Activated naive CD8-positive, alpha-beta T cell (primary cell): Measurements from ENCODE around the gene CA10.

Experiments used
- H3K27ac Mint-ChIP-seq: one replicate; pipeline ENCODE4 v1.8.0; 2021; ENCODE audit warnings: mixed read lengths
- H3K27me3 Mint-ChIP-seq: one replicate; pipeline ENCODE4 v1.8.0; 2021; ENCODE audit warnings: mixed read lengths
- H3K36me3 Mint-ChIP-seq: one replicate; pipeline ENCODE4 v1.8.0; 2021; ENCODE audit warnings: mixed read lengths
- H3K4me1 Mint-ChIP-seq: one replicate; pipeline ENCODE4 v1.8.0; 2021; ENCODE audit warnings: low read depth, mixed read lengths
- H3K4me3 Mint-ChIP-seq: one replicate; pipeline ENCODE4 v1.8.0; 2021; ENCODE audit warnings: mild to moderate bottlenecking, mixed read lengths
- H3K9me3 Mint-ChIP-seq: one replicate; pipeline ENCODE4 v1.8.0; 2021; ENCODE audit warnings: low read depth, mixed read lengths

CA10 gene

DNA sequence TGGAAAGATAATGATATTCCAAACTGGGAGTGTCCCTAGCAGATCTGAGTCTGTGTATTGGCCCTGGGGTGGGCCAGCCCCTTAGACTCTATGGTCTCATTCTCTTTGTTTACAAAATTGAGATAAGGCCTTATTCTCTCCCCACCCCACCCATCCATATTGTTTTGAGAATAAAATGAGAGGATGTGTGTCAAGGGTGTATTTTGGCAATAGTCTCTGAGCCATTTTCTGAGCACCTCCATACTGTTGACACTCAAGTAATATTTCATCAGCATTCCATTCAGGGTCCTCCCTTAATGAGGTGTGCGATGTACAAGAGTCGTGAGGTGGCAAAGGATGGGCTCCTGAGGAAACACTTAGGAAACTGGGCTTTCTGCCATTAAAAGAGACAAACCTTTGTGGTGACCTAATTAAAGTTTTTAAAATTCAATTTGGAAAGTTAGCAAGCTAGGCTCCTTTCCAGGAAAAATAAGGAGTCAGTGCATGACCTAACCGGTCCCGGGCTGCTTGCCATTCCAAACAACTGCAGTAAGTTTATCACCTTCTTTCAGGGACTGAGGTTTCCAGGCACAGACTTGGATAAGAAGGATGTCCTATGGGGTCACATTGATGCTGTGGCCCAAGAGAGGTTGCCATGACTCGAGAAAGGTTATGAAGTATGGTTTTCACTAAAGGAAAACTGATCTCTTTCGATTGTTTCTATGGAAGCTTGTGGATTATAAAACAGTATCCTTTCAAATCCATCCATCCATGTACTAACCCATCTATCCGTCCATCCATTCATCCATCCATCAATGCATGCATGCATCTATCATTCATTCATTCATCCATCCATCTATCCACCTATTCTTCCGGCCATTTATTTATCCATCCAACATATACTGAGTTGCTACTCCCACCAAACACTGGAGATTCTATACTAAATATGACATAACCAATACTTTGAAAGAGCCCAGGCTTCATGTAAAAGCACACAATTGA is 454.9 kb downstream of the CA10 start:
- Mint-ChIP-seq H3K27me3 (peaks cover 10% of the 10 kb centered on the region), H3K4me3 (no peak overlapping the region), H3K36me3 (no peaks in the 10 kb centered on the region), H3K27ac (no peak overlapping the region), H3K9me3 (no peaks in the 10 kb centered on the region), H3K4me1 (no peaks in the 10 kb centered on the region)

- Mint-ChIP-seq H3K27me3 (peaks cover 15% of the 10 kb centered on the region), H3K4me3 (no peak overlapping the region), H3K27ac (no peak overlapping the region), H3K36me3 (no peaks in the 10 kb centered on the region), H3K4me1 (no peaks in the 10 kb centered on the region), H3K9me3 (no peaks in the 10 kb centered on the region)
Observed at GRCh38 chr17:51702963-51703360, 455.6 kb downstream of the CA10 start.

DNA sequence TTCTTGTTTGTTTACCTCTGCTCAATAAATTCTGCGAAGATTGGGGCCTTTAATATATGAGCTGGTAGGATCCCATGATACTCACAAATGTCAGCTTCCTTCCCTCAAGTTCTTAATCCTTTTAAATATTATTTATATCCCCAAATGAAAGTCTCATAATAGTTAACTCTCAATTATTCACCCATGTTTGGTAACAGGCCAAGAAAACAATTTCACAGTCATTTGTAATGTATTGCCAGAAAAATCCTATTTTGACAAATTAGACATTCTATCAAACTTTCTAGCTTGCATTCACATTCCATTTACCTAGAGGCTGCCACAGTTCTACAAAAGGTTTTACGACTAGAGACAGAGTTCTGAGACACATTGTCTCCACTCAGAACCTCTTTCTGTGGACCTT is 457.0 kb downstream of the CA10 start:
- Mint-ChIP-seq H3K27me3 (peaks cover 16% of the 10 kb centered on the region), H3K4me3 (no peak overlapping the region), H3K9me3 (peaks cover 2% of the 10 kb centered on the region), H3K36me3 (no peaks in the 10 kb centered on the region), H3K4me1 (no peaks in the 10 kb centered on the region), H3K27ac (no peak overlapping the region)

DNA sequence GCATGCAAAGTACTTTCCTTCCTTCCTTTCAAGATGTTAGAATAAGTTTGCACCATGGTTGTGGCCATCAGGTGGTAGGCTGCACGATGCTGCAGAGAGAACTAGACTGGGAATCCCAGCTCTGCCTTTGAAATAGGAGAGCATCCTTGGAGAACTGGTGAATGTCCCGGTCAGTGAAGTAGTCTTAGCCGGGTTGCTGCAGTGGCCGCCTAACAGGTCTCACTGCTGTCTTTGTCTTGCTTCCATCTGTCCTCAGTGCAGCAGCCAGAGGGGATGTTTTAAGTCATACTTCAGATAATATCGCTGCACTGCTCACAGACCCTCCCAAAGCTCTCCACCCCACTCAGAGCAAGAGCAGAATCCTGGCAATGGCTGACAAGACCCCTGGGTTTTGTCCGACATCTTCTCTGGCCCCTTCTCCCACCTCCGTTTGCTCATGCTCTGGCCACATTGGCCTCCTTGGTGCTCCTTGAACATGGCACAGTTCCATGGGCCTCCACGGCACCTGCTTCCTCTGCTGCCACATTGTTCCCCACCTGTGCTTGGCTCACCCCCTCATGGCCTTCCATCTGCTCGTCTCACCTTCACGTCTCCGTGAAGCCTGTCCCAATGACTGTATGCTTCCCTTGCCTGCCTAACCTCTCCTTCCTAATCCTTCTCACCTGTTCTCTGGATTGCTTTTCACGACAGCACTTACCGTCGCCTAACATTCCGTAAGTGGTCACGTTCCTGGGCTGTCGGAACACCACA is 458.3 kb downstream of the CA10 start:
- H3K27me3 Mint-ChIP-seq = peaks cover 18% of the 10 kb centered on the region
- peaks cover 13% of the 10 kb centered on the region for H3K9me3 Mint-ChIP-seq
- no peak overlapping the region for H3K4me3 Mint-ChIP-seq
- no peak overlapping the region for H3K27ac Mint-ChIP-seq
- no peaks in the 10 kb centered on the region for H3K4me1 Mint-ChIP-seq
- H3K36me3 Mint-ChIP-seq = no peaks in the 10 kb centered on the region

DNA sequence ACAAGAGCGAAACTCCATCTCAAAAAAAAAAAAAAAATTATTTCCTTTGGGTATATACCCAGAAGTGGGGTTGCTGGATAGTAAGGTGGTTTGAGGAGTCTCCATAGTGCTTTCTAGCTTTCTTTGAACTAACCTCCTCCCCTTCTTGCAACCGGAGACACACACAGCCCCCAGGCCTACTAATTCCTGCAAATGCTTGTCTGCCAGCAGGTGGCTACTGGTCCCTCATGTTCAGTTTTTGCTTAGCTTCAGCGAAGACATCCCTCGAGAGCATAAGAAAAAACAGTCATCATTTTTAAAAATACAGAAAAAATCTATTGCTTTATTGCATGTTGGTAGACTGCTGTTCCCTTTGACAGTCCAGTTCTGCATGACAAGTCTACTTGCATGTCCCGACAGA is 459.2 kb downstream of the CA10 start:
- Mint-ChIP-seq H3K27me3 (peaks cover 19% of the 10 kb centered on the region), H3K4me1 (no peaks in the 10 kb centered on the region), H3K4me3 (no peak overlapping the region), H3K36me3 (no peaks in the 10 kb centered on the region), H3K9me3 (peaks cover 19% of the 10 kb centered on the region), H3K27ac (no peak overlapping the region)

DNA sequence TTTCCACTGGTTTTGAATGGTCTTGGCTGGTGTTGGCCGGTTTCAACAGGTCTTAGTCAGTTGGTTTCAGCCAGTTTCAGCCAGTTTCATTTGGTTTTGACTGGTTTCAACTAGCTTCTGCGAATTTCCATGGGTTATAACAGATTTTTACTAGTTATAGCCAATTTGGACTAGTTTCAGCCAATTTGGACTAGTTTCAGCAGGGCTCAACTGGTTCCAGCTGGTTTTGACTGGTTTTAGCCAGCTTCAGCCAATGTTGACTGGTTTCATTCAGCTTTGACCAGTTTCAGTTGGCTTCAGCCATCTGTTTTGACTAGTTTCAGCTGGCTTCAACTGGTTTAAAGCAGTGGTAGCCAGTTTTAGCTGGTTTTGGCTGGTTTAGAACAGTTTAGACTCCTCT is 465.6 kb downstream of the CA10 start:
- Mint-ChIP-seq H3K27me3 (peaks cover 11% of the 10 kb centered on the region), H3K36me3 (no peaks in the 10 kb centered on the region), H3K9me3 (peaks cover 29% of the 10 kb centered on the region), H3K27ac (no peak overlapping the region), H3K4me1 (no peaks in the 10 kb centered on the region), H3K4me3 (no peak overlapping the region)

DNA sequence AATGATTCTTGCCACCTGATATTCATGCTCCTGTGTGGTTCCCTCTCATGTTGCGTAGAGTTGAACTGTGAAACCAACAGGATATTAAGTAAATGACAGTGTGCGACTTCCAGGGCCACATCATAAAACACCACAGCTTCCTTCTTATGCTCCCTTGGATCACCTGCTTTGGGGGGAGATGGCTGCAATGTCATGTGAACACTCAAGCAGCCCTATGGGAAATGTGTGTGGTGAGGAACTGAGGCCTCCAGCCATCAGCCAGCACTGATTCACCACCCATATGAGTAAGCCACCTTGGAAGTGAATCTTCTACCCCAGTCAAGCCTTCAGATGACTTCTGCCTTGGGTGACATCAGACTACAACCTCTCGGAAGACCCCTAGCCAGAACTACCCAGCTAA is 470.6 kb downstream of the CA10 start:
- Mint-ChIP-seq H3K4me3 (no peak overlapping the region), H3K27ac (no peak overlapping the region), H3K4me1 (no peaks in the 10 kb centered on the region), H3K36me3 (no peaks in the 10 kb centered on the region), H3K9me3 (peaks cover 10% of the 10 kb centered on the region), H3K27me3 (peaks cover 4% of the 10 kb centered on the region)

DNA sequence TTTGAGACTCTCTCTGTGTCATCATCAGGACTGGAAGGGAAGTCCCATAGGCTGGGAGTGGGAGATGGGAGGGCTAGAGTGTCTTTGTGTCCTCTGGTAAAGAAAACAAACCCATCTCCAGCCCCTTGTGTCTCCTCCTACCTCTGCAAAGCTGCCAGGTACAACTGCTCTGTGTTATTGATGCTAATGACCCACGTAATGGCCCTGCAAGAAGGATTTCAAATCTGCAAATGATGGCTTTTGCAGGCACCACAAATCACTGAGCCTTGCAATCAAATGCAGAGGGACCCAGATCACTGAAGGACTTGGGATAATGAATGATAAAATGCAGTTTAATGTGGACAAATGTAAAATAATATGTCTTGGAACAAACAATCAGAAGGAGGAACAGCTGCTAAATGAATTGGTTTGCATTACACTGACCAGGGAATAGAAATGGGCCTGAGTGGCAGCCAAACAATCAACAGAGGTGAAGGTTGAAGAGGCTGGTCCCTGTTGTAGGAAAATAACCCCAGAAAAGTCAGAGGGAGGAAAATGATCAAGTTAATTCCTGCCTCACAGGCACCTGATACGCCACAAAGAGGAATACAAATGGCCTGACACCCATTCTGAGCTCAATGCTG is 473.1 kb downstream of the CA10 start:
- Mint-ChIP-seq H3K4me3 (no peak overlapping the region), H3K4me1 (no peaks in the 10 kb centered on the region), H3K36me3 (no peaks in the 10 kb centered on the region), H3K9me3 (peaks cover 2% of the 10 kb centered on the region), H3K27ac (no peak overlapping the region), H3K27me3 (peaks cover 5% of the 10 kb centered on the region)

DNA sequence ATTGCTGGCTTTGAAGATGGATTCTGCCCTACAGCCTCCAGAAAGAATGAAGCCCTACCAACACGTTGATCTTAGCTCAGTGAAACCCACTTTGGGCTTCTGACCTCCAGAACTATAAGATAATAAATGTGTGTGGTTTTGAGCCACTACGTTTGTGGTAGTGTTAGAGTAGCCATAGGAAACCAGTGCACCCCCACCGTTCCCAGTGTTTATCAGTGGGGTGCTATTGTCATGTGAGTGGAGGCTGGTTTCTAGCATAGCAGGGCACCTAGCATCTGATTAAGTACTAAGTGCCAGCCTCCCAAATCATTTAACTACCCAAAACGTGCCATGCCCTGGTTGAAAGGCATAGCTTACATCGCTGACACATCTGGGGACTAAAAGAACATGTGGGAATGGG is 474.3 kb downstream of the CA10 start:
- peaks cover 5% of the 10 kb centered on the region for H3K27me3 Mint-ChIP-seq
- no peak overlapping the region for H3K4me3 Mint-ChIP-seq
- no peaks in the 10 kb centered on the region for H3K9me3 Mint-ChIP-seq
- H3K36me3 Mint-ChIP-seq = no peaks in the 10 kb centered on the region
- H3K27ac Mint-ChIP-seq = no peak overlapping the region
- H3K4me1 Mint-ChIP-seq = no peaks in the 10 kb centered on the region

DNA sequence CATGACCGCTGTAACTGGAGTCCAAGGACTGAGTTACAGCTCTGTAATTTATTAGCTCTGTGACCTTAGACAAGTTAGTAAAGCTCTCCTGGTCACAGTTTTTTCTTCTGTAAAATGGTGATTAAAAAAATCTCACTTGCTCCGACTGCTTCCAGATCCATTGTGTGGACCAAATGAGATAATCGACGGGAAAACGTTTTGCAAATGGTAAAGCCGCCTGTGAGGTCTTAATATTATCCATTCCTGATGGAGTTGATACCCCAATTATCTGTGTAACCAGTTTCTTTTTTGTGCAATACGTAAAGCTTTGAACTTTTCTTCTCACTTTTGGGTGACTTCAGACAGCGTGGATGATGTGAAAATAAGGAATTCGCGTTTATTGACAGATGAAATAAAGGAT is 475.2 kb downstream of the CA10 start:
- H3K4me1 Mint-ChIP-seq = no peaks in the 10 kb centered on the region
- H3K27me3 Mint-ChIP-seq = peaks cover 5% of the 10 kb centered on the region
- no peak overlapping the region for H3K4me3 Mint-ChIP-seq
- H3K27ac Mint-ChIP-seq = no peak overlapping the region
- H3K9me3 Mint-ChIP-seq = no peaks in the 10 kb centered on the region
- H3K36me3 Mint-ChIP-seq = no peaks in the 10 kb centered on the region

DNA sequence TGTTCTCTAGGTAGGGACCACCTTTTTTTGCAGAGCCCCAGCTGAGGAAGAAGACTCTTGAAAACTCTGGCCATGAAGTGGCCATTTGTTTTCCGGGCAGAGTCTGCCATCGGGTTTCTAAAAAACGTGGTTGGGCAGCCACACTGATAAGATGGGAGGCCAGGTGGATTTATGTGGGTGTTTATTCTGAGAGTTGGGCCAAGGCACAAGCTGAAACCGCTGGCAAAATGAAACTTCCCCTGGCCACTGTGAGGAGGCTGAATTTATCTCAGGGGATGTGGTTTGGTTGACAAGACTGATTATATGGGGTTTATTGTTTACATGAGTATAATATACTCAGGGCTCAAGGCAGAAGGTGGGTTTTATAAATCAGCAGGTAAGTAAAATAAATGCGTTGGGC is 476.4 kb downstream of the CA10 start:
- Mint-ChIP-seq H3K36me3 (no peaks in the 10 kb centered on the region), H3K4me1 (no peaks in the 10 kb centered on the region), H3K9me3 (no peaks in the 10 kb centered on the region), H3K27ac (no peak overlapping the region), H3K27me3 (peaks cover 5% of the 10 kb centered on the region), H3K4me3 (no peak overlapping the region)

GRCh38 chr17:51677875-51678274 is 480.6 kb downstream of the CA10 start:
- Mint-ChIP-seq H3K4me3 (no peak overlapping the region), H3K27me3 (peaks cover 12% of the 10 kb centered on the region), H3K4me1 (no peaks in the 10 kb centered on the region), H3K9me3 (no peaks in the 10 kb centered on the region), H3K27ac (no peak overlapping the region), H3K36me3 (no peaks in the 10 kb centered on the region)

DNA sequence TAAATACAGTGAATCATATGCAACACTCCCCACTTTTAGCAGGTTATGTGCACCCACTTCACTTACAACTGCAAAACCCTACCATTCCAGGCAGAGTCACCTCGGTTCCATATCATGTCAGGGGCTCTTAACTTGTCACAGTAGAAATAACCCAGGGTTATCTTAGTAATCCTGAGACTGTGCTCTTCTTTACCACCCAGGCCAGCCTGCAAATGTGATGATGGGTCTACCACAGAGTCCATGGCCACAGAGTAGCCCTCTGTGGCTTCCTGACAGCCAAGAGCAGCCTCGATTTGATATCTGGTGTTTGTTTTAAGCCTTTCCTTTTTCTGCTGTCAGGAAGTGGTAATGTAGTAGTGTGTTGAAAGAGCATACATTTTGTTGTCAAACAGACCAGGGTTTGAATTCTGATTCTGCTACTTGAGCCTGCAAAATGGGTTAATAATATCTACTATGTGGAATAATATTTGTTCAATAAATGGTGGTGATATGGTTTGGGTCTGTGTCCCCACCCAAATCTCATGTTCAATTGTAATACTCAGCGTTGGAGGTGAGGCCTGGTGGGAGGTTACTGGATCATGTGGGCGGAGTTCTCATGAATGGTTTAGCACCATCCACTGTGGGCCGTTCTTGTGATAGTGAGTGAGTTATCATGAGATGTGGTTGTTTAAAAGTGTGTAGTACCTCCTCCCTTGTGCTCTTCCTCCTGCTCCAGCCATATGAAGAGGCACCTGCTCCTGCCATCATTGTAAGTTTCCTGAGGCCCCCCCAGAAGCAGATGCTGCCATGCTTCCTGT is 481.6 kb downstream of the CA10 start:
- Mint-ChIP-seq H3K27me3 (peaks cover 15% of the 10 kb centered on the region), H3K9me3 (no peaks in the 10 kb centered on the region), H3K27ac (no peak overlapping the region), H3K4me1 (no peaks in the 10 kb centered on the region), H3K36me3 (no peaks in the 10 kb centered on the region), H3K4me3 (no peak overlapping the region)

GRCh38 chr17:51674579-51675255 is 483.8 kb downstream of the CA10 start:
- no peaks in the 10 kb centered on the region for H3K9me3 Mint-ChIP-seq

More at GRCh38 chr17:51674579-51675255, 483.8 kb downstream of the CA10 start:
- Mint-ChIP-seq H3K27ac (no peak overlapping the region), H3K4me1 (no peaks in the 10 kb centered on the region), H3K27me3 (peaks cover 15% of the 10 kb centered on the region), H3K36me3 (no peaks in the 10 kb centered on the region), H3K4me3 (no peak overlapping the region)
